ENCODE results near the gene FBXL7. TPM values are rescaled to one million over a fixed set of nuclear protein-coding genes. Genes with fewer than 3 reads are reported as not detected.

Gene FBXL7
- total RNA-seq, 4 donors from 2014 or later: 9.5 to 25.2 (median 16.0) TPM

DNA sequence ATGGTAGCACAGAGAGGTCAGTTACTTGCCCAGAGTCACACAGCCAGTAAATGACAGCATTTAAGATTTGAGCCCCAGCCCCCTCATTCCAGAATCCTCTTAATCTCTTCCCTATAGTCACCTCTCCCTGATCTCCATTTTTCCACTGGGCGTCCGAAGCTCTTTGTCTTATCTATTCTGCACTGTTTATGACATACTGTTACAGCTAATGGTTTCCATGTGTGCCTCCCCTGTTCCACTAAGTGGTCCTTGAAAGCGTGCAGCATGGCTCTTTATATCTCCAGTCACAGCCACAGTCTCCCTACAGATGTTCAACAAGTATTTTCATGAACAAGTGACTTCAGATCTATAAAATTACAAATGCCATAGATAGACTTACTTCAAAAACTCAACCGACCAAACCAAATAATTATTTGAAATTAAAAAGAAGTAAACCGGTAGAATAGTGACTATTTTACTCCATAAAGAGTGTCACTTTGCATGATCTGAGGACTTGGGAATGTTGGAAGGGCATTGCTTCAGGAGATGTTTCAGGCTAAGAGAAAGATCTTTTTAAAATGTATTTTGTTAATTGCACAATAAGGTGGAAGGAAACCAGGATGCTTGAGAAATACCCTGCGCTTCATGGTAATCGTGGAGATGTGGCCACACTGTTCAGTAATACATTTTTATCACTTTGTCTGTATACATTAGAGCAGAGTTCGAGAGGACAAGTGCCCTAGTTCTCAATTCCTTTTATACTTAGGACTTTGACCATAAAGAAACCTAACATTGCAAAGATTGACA is 237.2 kb downstream of the FBXL7 start:
- TF ChIP-seq CTCF (IDR thresholded peaks at IDR 0.05; ENCODE audit: low read depth): no peak

DNA sequence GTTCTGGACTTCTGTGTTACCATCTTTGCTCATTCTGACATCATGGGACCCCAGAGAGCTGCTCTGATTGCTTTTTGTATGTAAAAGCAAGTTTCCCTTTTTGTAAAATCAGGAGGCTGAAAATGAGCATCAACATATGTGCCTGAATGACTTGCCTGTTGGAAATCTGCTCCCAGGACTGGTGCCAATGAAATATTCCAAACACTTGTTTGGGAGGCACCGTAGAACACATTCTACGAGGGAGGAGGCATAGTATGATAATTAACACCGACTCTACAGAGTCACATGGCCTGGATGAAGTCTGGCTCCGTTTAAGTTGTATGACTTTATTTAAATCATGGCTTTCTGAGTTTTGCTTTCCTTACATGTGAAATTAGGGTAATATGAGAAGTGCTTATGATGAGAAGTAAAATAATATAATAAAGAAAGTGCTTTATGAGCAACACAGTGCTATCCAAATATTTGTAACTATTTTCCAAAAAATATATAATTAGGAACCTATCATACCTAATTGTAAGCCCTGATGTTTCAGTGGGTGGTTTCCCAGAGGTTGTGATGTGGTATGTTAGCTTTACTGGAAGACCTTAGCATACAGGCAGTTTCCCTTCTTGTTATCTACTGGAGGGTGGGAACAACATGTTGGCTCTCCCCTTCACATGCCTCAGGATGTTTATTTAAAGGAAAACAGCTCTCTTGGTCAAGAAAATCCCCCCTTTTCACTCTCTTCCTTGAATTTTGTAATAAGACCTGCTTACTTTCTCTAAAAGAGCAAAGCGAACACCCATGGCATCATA is 238.1 kb downstream of the FBXL7 start:
- no peak for TF ChIP-seq CTCF (IDR thresholded peaks at IDR 0.05; ENCODE audit: low read depth)

DNA sequence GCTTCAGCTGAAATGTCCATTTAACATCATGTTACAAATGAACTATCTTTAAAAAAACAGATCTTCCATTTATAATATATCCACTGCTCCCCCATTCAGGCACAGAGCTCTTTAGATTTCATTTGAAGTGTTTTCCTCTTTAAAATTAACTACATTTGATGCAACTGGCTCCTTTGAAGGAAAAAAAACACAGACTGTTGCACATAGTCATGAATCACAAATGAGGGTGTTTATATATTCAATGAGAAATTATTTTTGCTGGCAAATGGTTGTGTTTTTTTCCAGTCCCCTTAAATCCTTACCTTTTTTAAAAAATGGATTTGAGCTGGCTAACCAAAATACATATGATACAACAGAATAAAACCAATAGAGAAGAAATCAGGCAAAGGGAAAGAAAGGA is 240.4 kb downstream of the FBXL7 start:
- no peak for TF ChIP-seq CTCF (IDR thresholded peaks at IDR 0.05; ENCODE audit: low read depth)

DNA sequence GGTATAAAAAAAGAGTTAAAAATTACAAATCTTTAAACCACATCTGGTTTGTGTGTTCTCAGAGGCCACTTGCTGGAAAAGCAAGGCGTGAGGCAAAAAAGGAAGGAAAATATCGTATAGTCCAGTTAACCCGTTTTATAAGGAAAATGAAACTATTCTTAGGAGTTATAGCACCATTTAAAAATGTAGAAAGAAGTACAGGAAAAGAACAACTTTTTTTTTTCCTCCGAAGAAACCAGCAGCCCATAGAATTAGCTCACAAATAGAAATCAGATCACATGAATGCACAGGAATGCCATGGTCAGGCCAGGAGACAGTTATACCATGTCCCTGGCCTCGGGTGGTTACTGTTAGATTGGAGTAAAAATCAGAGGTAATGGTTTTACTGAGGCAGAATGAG is 241.6 kb downstream of the FBXL7 start:
- no peak for TF ChIP-seq CTCF (IDR thresholded peaks at IDR 0.05; ENCODE audit: low read depth)

- no peak for TF ChIP-seq CTCF (IDR thresholded peaks at IDR 0.05; ENCODE audit: low read depth)
These were observed 246.9 kb downstream of the FBXL7 start for GRCh38 chr5:15746833-15747232.

- no peak for TF ChIP-seq CTCF (IDR thresholded peaks at IDR 0.05; ENCODE audit: low read depth)
These were observed 248.3 kb downstream of the FBXL7 start for GRCh38 chr5:15748266-15748665.

DNA sequence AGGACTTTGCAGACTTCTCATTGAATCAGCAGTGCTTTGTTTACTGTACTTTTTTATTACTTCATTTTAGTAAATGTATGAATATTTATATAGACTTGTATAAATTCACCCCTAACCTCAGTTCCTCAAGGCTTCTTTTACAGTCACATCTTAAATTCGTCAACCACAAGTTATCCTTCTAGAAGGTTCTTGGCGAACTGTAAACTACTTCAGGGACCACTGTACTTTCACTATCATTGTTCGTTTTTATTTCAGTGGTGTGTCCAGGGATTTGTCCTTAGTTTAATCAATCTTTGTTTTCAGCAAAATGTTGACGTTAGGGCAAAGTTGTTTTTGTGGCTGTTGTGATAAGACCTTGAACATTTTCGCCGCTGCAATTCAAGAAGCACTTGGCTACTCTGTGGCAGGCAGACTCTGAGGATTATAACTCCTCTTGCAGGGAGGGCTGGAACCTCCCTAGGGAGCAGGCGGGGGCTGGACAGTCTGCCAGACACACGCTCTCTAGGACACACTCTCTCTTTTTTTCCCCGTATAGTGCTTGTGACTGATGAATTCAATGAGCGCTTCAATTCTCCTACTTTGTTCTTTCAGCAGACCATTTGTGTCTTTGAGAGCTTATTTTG is 252.8 kb downstream of the FBXL7 start:
- TF ChIP-seq CTCF (IDR thresholded peaks at IDR 0.05; ENCODE audit: low read depth): no peak

All from subcutaneous adipose tissue (tissue), 4 donors.